Measurements from ENCODE around the gene CNOT10. TPM values are rescaled to one million over a fixed set of nuclear protein-coding genes. Genes with fewer than 3 reads are reported as not detected.

The CNOT10 gene
- polyA plus RNA-seq, 1 of the 3 experiments (the other 2 are of a cell fraction), result 23.5 TPM

GRCh38 chr3:32759342-32759741 is 74.4 kb downstream of the CNOT10 start (continued):
- no peak for TF ChIP-seq PBX3 (IDR thresholded peaks at IDR 0.05)
- no peak for TF ChIP-seq GATA2 (CRISPR knock-in tag; IDR thresholded peaks at IDR 0.05)
- TF ChIP-seq RAD21 (IDR thresholded peaks at IDR 0.05; ENCODE audit: low read length), result no peak
- no peak for TF ChIP-seq GABPA (IDR thresholded peaks at IDR 0.05; ENCODE audit: low read depth)

- no peak overlapping the region for H3K4me2 ChIP-seq
- H2AFZ ChIP-seq (ENCODE audit: low read depth), result no peak overlapping the region
- no peaks in the 10 kb centered on the region for H4K20me1 ChIP-seq (ENCODE audit: insufficient read depth)
- H3K27me3 ChIP-seq (ENCODE audit: insufficient read depth), result no peaks in the 10 kb centered on the region
- H3K27ac ChIP-seq (ENCODE audit: low read depth in 2 of 2, low read length in 1 of 2), result no peak overlapping the region
- WGBS (ENCODE audit: low lambda C conversion rate), result 95% methylated on average over 8 of the region's 8 CpGs
- H3K4me3 ChIP-seq (ENCODE audit: low read depth in 2 of 2, low read length in 1 of 2), result no peak overlapping the region
- H3K9ac ChIP-seq, result no peak overlapping the region
- no peaks in the 10 kb centered on the region for H3K9me3 ChIP-seq
- no peak for DNase-seq
- H3K36me3 ChIP-seq (replicated peaks in 1 of 2; ENCODE audit: control insufficient read depth in 1 of 2, insufficient read depth in 2 of 2, low read length in 1 of 2), result peaks cover 21 to 22% of the 10 kb centered on the region in 2 experiments
- H3K79me2 ChIP-seq (ENCODE audit: insufficient read depth), result no peaks in the 10 kb centered on the region
- CTCF ChIA-PET, result no interaction called here
- H3F3A ChIP-seq (replicated peaks; ENCODE audit: insufficient read depth), result no peaks in the 10 kb centered on the region
- no peaks in the 10 kb centered on the region for H3K4me1 ChIP-seq (ENCODE audit: control insufficient read depth in 1 of 2, insufficient read depth in 2 of 2, low read depth in 1 of 2, low read length in 1 of 2)
- TF ChIP-seq FOXM1 (IDR thresholded peaks at IDR 0.05; ENCODE audit: low read depth), result no peak
- TF ChIP-seq FOSL2 (IDR thresholded peaks at IDR 0.05; ENCODE audit: borderline replicate concordance, low read depth), result no peak
- TF ChIP-seq REST (IDR thresholded peaks at IDR 0.05; ENCODE audit: low read depth, low read length), result no peak
- no peak for TF ChIP-seq MXI1 (IDR thresholded peaks at IDR 0.05; ENCODE audit: low read depth, low read length)
- TF ChIP-seq JUND (IDR thresholded peaks at IDR 0.05), result no peak
- TF ChIP-seq ELF1 (IDR thresholded peaks at IDR 0.05), result no peak
- TF ChIP-seq RFX5 (IDR thresholded peaks at IDR 0.05; ENCODE audit: low read length), result no peak
- TF ChIP-seq RXRA (IDR thresholded peaks at IDR 0.05; ENCODE audit: borderline replicate concordance, low read depth), result no peak
- no peak for TF ChIP-seq FOXJ3 (CRISPR knock-in tag; IDR thresholded peaks at IDR 0.05)
- POLR2A ChIA-PET, result no interaction called here
- H3K9me2 ChIP-seq, result no peaks in the 10 kb centered on the region
These were observed 79.5 kb downstream of the CNOT10 start for GRCh38 chr3:32764481-32764880.

- no peaks in the 10 kb centered on the region for H3F3A ChIP-seq (replicated peaks; ENCODE audit: insufficient read depth)
- POLR2A ChIA-PET, result no interaction called here
- 100% methylated on average over 2 of the region's 4 CpGs for WGBS (ENCODE audit: low lambda C conversion rate)
- no peak for TF ChIP-seq NRF1 (IDR thresholded peaks at IDR 0.05; ENCODE audit: low read depth, low read length)
- TF ChIP-seq RCOR1 (IDR thresholded peaks at IDR 0.05; ENCODE audit: low read length), result no peak
- TF ChIP-seq GATA2 (CRISPR knock-in tag; IDR thresholded peaks at IDR 0.05), result no peak
- TF ChIP-seq JUND (IDR thresholded peaks at IDR 0.05), result no peak
- TF ChIP-seq TAF1 (IDR thresholded peaks at IDR 0.05; ENCODE audit: borderline replicate concordance, low read depth, low read length), result no peak
- no peak for TF ChIP-seq CTCF (IDR thresholded peaks at IDR 0.05)
- TF ChIP-seq ELF1 (IDR thresholded peaks at IDR 0.05), result no peak
- TF ChIP-seq REST (IDR thresholded peaks at IDR 0.05; ENCODE audit: low read depth, low read length), result no peak
- no peak for TF ChIP-seq TCF12 (IDR thresholded peaks at IDR 0.05)
These were observed 93.4 kb downstream of the CNOT10 start for GRCh38 chr3:32778389-32778788.

More at GRCh38 chr3:32778389-32778788, 93.4 kb downstream of the CNOT10 start:
- no peak for DNase-seq
- H3K36me3 ChIP-seq (replicated peaks in 1 of 2; ENCODE audit: control insufficient read depth in 1 of 2, insufficient read depth in 2 of 2, low read length in 1 of 2), result peaks cover 6 to 13% of the 10 kb centered on the region in 2 experiments
- no peaks in the 10 kb centered on the region for H3K9me2 ChIP-seq
- no peaks in the 10 kb centered on the region; a peak in 1 of 4 replicates for H3K4me1 ChIP-seq (ENCODE audit: control insufficient read depth in 1 of 2, insufficient read depth in 2 of 2, low read depth in 1 of 2, low read length in 1 of 2)
- no peak overlapping the region for H3K27ac ChIP-seq (ENCODE audit: low read depth in 2 of 2, low read length in 1 of 2)
- H3K79me2 ChIP-seq (ENCODE audit: insufficient read depth), result no peaks in the 10 kb centered on the region
- H3K4me3 ChIP-seq (ENCODE audit: low read depth in 2 of 2, low read length in 1 of 2), result no peak overlapping the region
- H3K9ac ChIP-seq, result no peak overlapping the region
- H3K9me3 ChIP-seq, result no peaks in the 10 kb centered on the region
- CTCF ChIA-PET, result interaction anchor here (1.4 to 1.6 kb wide), 2 partner anchors 155 to 296 kb away, joined by 4 to 5 read pairs; no protein-coding TSS in a partner anchor
- no peaks in the 10 kb centered on the region for H3K27me3 ChIP-seq (ENCODE audit: insufficient read depth)
- no peak overlapping the region for H3K4me2 ChIP-seq
- H4K20me1 ChIP-seq (ENCODE audit: insufficient read depth), result no peaks in the 10 kb centered on the region
- no peak overlapping the region for H2AFZ ChIP-seq (ENCODE audit: low read depth)
